ENCODE measurements around the gene FBLN2.

GRCh38 chr3:13659221-13659969, 110.5 kb downstream of the FBLN2 start:
- TF ChIP-seq YY1 (IDR thresholded peaks at IDR 0.05; ENCODE audit: low read depth, low read length), result no peak
- no peak for TF ChIP-seq CTCF (IDR thresholded peaks at IDR 0.05 in 2 of 3, conservative IDR thresholded peaks at IDR 0.05 in 1 of 3; ENCODE audit: control insufficient read depth in 2 of 3, extremely low read depth in 1 of 3, insufficient read depth in 1 of 3, low read depth in 3 of 3, low read length in 3 of 3)

All from GM12878 (cell line).